Peyer's patch (tissue), 4 donors: ENCODE measurements around the gene DLK1. TPM values are rescaled to one million over a fixed set of nuclear protein-coding genes. Genes with fewer than 3 reads are reported as not detected.

Experiments used
- DNase-seq, 3 donors: peaks; one replicate each; pipeline ENCODE4 v3.0.0-alpha.2; 2017 to 2019
- H3K27ac ChIP-seq, 4 donors: fragments of 200-600 bp; sonication (generic); one replicate each; pipeline ENCODE4 v1.5.1; 2016 to 2019
- H3K27me3 ChIP-seq, 2 donors: fragments of 200-600 bp; sonication (generic); one replicate each; pipeline ENCODE4 v1.5.1; 2019
- H3K36me3 ChIP-seq, 3 donors: fragments of 200-600 bp; sonication (generic); one replicate each; pipeline ENCODE4 v1.5.1; 2016 to 2019
- H3K4me1 ChIP-seq, 4 donors: fragments of 200-600 bp; sonication (generic); one replicate each; pipeline ENCODE4 v1.5.1; 2016 to 2019
- H3K4me3 ChIP-seq, 4 donors: fragments of 200-600 bp; sonication (generic); 1 replicate in 3 of 4; 2 replicates in 1 of 4; pipeline ENCODE4 v1.5.1; 2016 to 2019; ENCODE audit warnings: mild to moderate bottlenecking in 1 of 4
- H3K9me3 ChIP-seq, 4 donors: fragments of 200-600 bp; sonication (generic); one replicate each; pipeline ENCODE4 v1.5.1; 2016 to 2019; ENCODE audit warnings: mild to moderate bottlenecking in 1 of 4
- POLR2A ChIP-seq, 2 donors: fragments of 450-650 bp; IDR thresholded peaks; one replicate each; pipeline ENCODE4 v1.5.1; 2017; ENCODE audit warnings: antibody characterized with exemption in 2 of 2, mild to moderate bottlenecking in 2 of 2, moderate library complexity in 2 of 2
- total RNA-seq, 4 donors: library from RNA; depleted of rRNA; stranded (reverse); fragments of >200 nt; gene quantifications; one replicate each; pipeline ENCODE4 v1.1.0, GENCODE V29; 2016
- TF ChIP-seq, protein P1 (sequence below), 6 experiments: fragments of 450-650 bp in 4 of 6; fragments of 200-600 bp in 2 of 6; sonication (generic) in 1 of 6; IDR thresholded peaks; one replicate each; pipeline ENCODE4 v1.5.1; 2017 to 2019; ENCODE audit warnings: antibody characterized with exemption in 6 of 6, mild to moderate bottlenecking in 3 of 6, moderate library complexity in 1 of 6

The DLK1 gene
- total RNA-seq, 4 donors from 2014 or later, result not detected

- DNase-seq, result peak in 1 of 3 donors; percentile 26
- Histone ChIP-seq H3K27ac (no peak overlapping the region), H3K4me1 (no peaks in the 10 kb centered on the region), H3K4me3 (no peak overlapping the region), H3K27me3 (no peaks in the 10 kb centered on the region), H3K9me3 (no peaks in the 10 kb centered on the region), H3K36me3 (no peaks in the 10 kb centered on the region)
- TF ChIP-seq, protein P1, sequence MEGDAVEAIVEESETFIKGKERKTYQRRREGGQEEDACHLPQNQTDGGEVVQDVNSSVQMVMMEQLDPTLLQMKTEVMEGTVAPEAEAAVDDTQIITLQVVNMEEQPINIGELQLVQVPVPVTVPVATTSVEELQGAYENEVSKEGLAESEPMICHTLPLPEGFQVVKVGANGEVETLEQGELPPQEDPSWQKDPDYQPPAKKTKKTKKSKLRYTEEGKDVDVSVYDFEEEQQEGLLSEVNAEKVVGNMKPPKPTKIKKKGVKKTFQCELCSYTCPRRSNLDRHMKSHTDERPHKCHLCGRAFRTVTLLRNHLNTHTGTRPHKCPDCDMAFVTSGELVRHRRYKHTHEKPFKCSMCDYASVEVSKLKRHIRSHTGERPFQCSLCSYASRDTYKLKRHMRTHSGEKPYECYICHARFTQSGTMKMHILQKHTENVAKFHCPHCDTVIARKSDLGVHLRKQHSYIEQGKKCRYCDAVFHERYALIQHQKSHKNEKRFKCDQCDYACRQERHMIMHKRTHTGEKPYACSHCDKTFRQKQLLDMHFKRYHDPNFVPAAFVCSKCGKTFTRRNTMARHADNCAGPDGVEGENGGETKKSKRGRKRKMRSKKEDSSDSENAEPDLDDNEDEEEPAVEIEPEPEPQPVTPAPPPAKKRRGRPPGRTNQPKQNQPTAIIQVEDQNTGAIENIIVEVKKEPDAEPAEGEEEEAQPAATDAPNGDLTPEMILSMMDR (IDR thresholded peaks at IDR 0.05), result no peak
- no peak for TF ChIP-seq POLR2A (IDR thresholded peaks at IDR 0.05)
These were observed 51.8 kb downstream of the DLK1 start for GRCh38 chr14:100778526-100778882.

DNA sequence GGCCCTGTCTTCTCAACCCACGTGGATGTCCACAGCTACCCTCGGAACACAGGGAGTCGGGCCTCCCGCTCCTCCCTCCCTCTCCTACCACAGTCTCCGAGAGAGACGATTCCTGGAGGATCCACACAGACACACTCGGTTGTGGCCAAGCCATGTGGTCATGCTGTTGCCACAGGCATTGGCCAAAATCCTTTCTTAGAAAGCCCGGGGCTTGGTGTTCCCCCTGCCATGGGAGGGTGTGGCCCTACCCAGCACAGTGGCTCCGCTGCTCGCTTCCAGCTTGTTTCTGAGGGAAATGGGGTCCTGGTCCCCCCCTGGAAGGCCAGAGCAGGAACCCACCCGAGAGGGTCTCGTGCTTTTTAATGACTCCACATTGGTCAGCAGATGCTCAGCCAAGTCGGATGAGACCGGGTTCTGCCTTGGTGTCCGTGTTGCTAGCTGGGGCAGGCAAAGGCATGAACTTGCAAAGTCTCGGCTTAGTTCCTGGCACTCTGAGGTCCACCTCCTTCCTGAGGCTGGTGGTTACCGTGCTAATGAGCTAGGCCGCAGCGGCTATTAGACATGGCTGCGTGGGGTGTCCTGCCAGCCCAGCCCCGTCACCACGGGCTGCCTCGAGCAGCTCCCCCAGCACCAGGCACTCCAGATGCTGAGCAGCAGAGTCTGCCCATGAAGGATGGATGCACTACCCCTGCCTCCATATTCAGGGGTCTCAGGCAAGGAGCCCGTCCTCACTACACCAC is 52.4 kb downstream of the DLK1 start:
- Histone ChIP-seq H3K27ac (no peak overlapping the region), H3K4me3 (no peak overlapping the region), H3K36me3 (no peaks in the 10 kb centered on the region), H3K9me3 (no peaks in the 10 kb centered on the region), H3K4me1 (no peaks in the 10 kb centered on the region), H3K27me3 (no peaks in the 10 kb centered on the region)
- TF ChIP-seq, protein P1 (IDR thresholded peaks at IDR 0.05), result no peak
- no peak for TF ChIP-seq POLR2A (IDR thresholded peaks at IDR 0.05)
- peak in 1 of 3 donors; percentile 30 for DNase-seq

DNA sequence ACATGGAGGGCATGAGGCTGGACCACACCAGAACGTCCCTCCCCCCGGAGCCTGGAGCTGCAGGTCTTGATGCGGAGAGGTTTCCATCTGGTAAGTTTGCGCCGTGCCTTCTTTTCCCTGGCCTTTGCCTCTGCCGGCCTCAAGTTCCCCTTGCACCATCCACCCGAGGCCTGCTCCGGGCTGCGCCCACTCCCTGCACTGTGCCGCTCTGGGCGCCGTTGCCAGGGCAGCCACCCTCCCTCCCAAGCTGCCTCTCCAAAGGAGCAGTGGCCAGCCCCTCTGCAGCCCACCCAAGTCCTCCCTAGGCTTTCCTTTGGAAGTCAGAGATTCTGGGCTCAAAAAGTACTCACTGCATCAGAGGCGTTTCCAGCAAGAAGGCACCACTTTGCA is 53.0 kb downstream of the DLK1 start:
- Histone ChIP-seq H3K4me1 (no peaks in the 10 kb centered on the region), H3K27ac (no peak overlapping the region), H3K9me3 (no peaks in the 10 kb centered on the region), H3K36me3 (no peaks in the 10 kb centered on the region), H3K4me3 (no peak overlapping the region), H3K27me3 (no peaks in the 10 kb centered on the region)
- DNase-seq, result peak in 1 of 3 donors; percentile 23
- TF ChIP-seq, protein P1 (IDR thresholded peaks at IDR 0.05), result no peak
- TF ChIP-seq POLR2A (IDR thresholded peaks at IDR 0.05), result no peak

- Histone ChIP-seq H3K4me3 (no peak overlapping the region), H3K27me3 (no peaks in the 10 kb centered on the region), H3K4me1 (no peaks in the 10 kb centered on the region), H3K9me3 (no peaks in the 10 kb centered on the region), H3K27ac (no peak overlapping the region), H3K36me3 (no peaks in the 10 kb centered on the region)
- TF ChIP-seq POLR2A (IDR thresholded peaks at IDR 0.05), result no peak
- peak in 1 of 3 donors; percentile 24 for DNase-seq
These were observed 53.6 kb downstream of the DLK1 start for GRCh38 chr14:100780246-100780645.

GRCh38 chr14:100780646-100781355 is 54.1 kb downstream of the DLK1 start:
- Histone ChIP-seq H3K27ac (no peak overlapping the region), H3K4me3 (no peak overlapping the region), H3K27me3 (no peaks in the 10 kb centered on the region), H3K36me3 (no peaks in the 10 kb centered on the region), H3K9me3 (no peaks in the 10 kb centered on the region), H3K4me1 (no peaks in the 10 kb centered on the region)
- TF ChIP-seq, protein P1 (IDR thresholded peaks at IDR 0.05), result no peak
- TF ChIP-seq POLR2A (IDR thresholded peaks at IDR 0.05), result no peak
- DNase-seq, result peak in 1 of 3 donors; percentile 23

DNA sequence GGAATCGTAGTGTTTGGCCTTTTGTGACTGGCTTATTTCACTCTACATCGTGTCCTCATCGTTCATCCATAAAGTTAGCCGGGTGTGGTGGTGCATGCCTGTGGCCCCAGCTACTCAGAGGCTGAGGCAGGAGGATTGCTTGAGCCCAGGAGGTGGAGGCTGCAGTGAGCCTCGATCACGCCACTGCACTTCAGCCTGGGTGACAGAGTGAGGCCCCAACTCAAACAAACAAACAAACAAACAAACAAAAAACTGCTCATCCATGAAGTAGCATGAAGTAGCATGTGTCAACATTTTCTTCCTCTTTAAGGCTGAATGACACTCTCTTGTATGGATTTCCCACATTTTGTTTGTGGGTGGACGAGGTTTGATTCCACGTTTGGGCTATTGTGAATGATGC is 55.3 kb downstream of the DLK1 start:
- peak in 1 of 3 donors; percentile 2 for DNase-seq
- Histone ChIP-seq H3K27ac (no peak overlapping the region), H3K4me3 (no peak overlapping the region), H3K27me3 (no peaks in the 10 kb centered on the region), H3K4me1 (no peaks in the 10 kb centered on the region), H3K9me3 (no peaks in the 10 kb centered on the region), H3K36me3 (no peaks in the 10 kb centered on the region)
- no peak for TF ChIP-seq POLR2A (IDR thresholded peaks at IDR 0.05)
- TF ChIP-seq, protein P1 (IDR thresholded peaks at IDR 0.05), result no peak
